DMS114 treated with DMSO at 0.1 percent for 48 hours (cell line): ENCODE data around the gene HIC1.
"Not testable (repeated sequence)": the region's sequence is repeated elsewhere in the genome, so short reads cannot be mapped to it uniquely, and the experiment has no call there.

ENCODE experiments used
- DNase-seq: peaks from one replicate; lab custom pipeline; 2025; ENCODE audit not compliant: unreplicated experiment; lab: John Stamatoyannopoulos, UW

The HIC1 gene, protein sequence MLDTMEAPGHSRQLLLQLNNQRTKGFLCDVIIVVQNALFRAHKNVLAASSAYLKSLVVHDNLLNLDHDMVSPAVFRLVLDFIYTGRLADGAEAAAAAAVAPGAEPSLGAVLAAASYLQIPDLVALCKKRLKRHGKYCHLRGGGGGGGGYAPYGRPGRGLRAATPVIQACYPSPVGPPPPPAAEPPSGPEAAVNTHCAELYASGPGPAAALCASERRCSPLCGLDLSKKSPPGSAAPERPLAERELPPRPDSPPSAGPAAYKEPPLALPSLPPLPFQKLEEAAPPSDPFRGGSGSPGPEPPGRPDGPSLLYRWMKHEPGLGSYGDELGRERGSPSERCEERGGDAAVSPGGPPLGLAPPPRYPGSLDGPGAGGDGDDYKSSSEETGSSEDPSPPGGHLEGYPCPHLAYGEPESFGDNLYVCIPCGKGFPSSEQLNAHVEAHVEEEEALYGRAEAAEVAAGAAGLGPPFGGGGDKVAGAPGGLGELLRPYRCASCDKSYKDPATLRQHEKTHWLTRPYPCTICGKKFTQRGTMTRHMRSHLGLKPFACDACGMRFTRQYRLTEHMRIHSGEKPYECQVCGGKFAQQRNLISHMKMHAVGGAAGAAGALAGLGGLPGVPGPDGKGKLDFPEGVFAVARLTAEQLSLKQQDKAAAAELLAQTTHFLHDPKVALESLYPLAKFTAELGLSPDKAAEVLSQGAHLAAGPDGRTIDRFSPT

DNA sequence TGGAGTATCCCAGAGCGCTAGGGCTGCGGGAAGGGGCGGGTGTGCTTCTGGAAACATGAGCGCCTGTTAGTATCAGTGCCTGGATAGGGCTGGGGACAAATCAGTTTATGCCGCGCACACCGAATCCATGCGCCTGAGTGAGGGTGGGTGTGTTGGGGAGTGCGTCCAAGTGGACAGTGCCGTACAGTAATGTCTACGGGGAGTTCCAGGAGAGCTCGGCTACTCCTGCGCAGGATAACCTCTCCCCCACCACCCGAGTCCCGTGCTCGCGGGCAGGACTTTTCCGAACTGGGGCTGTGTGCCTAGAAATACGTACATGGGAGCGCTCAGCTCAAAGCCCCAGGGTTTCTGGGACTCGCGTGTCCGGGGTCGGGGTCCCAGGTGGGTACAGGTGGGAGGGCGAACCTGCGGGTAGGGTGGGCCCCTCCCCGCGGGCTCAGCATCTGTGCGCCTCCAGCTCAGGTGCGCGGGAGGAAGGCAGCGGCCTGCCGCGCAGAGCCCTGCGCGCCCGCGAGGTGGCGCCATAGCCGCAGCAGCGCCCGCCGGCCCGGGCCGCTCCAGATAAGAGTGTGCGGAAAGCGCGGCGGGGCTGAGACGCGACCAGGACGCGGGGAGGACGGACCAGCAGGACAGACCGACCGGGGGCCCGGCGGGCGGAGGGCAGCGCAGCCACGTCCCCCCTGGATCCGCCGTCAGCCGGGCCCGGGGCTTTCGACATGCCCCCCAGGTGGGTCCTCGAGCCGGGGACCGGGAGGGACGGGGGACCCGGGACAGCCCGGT is at the start of gene HIC1:
Gene HIC1, plus strand, starts transcription at position 592 of the 780 bp plus-strand sequence. CDS start 1,588 bp downstream, outside the sequence.
- peak; percentile 39 for DNase-seq

DNA sequence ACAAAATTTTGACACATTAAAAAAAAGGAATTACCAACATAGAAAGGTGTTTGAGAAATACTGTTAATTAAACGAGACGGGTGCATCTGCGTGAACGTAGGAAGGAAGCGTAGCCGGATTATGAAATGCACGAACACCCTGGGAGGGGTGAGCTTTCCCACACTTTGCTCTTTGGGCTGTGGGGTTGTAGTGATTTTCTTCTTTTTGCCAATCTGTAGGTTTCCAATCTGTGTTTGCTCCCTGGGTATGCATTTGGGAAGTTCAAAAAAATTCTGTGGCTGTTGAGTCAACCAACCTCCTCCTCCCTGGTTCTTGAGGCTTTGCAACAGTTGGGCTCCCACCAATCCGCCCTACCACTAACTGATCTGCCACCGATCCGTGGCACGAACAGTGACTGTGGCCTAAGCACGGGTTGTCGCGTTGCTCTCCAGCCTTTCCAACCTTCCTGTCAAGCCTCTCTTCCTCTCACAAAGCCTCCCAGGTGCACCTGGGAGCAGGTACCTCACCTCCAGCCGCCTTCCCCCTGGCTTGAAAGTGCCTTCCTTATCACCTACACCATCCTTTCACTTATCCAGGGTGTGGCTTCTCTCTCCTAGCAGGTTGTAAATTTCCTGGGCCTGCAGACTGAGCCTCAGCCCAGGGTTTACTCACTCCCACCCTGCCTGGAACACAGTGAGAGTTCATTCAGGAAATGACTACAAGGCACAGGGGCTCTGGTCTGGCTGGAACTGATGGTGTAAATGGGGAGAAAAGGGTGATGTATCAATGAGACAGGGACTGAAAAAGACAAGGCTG is 46.4 kb upstream of the HIC1 start:
- DNase-seq = no peak

DNA sequence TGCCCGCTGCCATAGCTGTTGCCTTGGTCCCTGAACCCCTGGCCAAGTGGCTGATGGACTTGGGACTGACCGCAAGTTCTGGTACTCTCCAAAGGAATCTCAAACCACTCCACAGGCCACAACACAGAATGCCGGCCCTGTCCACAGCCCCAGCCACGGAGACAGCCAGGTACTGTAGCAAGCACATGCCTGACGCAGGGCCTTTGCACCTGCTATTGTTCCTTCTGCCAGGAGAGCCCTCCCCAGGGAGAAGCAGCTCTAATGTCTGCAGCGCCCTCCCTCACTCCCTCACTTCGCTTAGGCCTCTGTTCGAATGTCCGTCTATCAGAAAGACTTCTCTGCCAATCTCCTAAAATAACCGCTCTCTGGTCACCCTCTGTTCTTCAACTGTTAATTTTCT is 45.2 kb upstream of the HIC1 start:
- DNase-seq = no peak

DNA sequence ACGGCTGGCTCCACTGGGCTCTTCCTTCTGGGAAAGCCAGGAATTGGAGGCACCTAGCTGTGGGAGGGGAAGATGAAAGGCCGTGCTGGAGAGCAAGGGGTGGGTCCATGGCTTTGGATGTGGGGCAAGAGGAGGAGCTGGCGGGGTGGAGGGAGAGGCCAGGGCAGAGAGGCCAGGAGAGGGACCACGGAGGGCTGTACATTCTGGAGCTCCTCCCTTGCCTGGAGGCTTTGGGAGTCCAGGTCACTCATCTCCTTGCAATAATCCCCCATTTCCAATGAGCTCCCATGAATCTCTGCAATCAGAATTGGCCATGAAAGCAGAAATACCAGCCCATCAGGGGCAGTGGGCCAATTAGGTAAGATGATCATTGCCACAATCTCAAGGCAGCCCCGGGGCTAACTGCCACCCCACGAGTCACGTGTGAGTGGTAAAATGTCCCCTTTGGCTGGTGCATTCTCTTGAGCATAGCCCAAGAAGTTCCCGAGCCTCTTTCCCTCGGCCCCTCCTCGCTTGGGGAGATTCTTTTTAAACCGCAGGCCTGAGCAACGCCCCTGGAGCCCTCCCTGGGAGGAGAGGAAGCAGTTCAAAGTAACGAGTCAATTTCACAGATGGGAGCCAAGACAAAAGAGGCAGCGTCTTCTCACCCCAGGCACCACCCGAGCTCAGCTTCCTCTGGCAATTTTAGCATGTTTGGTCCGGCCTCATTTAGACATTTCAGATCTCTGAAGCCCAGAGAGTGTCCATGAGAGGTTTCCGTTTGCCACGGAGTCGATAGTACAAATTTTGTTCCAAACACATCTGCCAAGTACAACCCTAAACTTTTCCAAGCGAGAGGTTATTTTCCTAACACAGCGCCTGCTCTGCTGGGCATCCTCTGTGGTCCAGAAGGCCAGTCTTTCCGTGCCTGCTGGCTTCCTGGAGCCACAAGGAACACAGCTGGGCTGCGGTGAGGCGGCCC is 43.2 kb upstream of the HIC1 start:
- no peak for DNase-seq

DNA sequence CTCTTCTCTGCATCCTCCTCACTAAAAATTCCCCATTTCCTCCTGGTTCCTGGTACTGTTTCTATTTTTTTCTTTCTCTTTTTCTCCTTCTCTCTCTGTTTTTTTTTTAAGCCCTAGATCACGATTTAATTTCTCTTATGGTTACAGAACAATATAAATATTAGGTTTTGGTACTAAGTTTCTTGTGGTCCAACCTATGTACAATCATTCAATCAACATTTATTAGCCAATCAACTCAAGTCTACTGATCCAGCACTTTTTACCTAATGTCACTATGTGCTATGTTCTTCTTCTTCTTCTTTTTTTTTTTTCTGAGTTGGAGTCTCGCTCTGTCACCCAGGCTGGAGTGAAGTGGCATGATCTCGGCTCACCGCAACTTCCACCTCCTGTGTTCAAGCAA is 42.4 kb upstream of the HIC1 start:
- no peak for DNase-seq

DNA sequence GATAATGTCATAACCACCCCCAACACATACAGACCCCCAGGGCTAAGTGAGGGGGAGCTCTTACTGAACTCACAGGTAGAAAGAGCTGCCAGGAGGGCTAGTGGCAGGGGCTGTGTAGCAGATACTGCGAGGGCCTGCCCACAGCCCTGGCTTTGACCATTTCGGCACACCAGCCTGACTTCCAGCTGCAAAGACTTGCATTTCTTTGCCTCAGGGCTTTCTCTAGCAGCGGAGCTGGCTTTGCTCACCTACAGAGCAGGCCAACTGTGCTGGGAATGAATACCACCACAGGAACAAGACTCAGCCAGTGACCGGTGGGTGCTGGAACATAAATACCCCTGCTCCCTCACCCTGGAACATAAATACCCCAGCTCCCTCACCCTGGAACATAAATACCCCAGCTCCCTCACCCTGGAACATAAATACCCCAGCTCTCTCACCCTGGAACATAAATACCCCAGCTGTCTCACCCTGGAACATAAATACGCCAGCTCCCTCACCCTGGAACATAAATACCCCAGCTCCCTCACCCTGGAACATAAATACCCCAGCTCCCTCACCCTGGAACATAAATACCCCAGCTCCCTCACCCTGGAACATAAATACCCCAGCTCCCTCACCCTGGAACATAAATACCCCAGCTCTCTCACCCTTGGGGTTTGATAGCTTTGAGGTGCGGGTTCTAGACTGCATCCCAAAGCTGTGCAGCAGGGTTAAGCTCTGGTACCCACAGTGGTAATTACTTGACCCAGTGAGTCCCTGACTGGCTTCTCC is 41.5 kb upstream of the HIC1 start:
- not testable (repeated sequence) for DNase-seq

DNA sequence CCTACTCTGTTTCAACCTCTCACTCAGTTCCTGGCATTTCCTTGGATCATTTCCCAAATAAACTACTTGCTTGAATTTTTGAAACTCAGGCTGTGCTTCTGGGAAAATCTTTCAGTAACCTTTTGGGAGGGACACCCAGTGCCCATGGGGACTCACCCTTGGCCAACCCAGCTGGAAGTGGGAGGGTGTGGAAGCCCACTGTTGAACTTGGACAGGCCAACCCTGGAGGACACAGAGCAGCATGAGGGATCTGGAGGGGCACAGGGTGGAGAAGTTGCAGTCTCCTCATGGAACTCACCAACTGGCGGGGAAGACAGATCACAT is 40.9 kb upstream of the HIC1 start:
- DNase-seq = no peak

DNA sequence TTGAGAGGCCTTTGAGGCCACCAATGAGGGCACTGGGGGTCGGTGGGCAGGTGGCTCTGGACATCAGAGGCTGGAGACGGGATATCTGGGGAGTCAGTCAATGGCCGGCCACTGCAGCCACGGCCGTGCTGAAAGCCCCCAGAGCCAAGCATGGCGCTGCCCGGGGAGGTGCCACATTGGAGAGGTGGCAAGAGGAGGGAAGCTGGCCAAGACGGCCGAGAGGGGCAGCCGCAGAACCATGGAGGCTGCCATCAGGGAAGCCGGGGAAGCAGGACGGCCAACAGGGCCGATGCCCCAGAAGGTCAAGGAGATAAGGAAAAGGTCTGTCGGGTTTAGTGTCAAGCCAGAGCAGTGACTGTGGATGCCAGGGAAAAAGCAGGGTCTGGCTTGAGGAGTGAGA is 39.6 kb upstream of the HIC1 start:
- DNase-seq = no peak

DNA sequence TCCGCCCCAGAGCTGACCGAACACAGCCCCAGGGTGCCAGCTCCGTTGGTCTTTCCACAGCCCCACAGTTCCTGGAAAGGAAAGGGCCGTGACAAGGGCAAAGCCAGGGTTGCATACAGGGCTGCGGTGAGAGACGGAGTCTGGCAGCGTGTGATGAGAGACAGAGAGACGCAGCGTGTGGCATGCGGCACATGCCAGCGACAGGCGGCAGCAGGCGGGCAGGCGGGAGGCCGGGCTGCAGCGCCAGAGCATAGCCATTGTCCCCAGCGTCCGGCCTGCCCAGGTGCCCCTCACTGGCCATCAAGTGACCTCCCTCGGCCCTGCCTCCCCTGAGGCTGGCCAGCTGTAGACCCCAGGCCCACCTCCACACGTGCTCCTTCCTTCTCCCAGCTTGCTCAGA is 38.4 kb upstream of the HIC1 start:
- no peak for DNase-seq

DNA sequence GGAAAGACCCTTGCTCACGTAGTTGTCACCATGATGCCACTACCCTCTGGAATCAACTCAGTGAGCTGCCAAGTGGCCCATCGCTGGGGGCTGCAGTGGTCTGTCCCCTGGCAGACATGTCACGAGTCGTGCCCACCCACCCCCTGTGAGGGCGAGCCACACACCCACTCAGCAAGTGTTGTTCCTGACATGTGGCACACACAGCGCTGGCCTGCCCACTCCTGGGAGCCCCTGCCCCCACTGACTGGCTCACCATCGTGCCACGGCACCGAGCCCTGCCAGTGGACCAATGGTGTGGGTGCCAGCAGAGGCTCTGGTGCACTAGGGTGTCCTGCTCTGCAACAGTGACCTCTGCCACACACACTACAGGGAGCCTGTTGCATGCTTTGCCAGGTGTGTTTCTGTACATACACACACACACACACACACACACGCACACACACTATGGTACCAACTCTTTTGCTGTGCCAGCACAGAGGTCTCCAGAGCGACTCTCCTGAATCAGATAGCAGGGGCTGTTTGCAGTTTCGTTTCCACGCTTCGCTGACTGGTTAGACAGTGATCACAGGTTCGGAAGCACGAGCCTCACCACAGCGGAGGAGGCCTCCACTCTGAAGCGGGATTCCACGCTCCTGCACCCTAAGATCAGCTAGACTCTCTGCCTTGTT is 37.5 kb upstream of the HIC1 start:
- DNase-seq = no peak

DNA sequence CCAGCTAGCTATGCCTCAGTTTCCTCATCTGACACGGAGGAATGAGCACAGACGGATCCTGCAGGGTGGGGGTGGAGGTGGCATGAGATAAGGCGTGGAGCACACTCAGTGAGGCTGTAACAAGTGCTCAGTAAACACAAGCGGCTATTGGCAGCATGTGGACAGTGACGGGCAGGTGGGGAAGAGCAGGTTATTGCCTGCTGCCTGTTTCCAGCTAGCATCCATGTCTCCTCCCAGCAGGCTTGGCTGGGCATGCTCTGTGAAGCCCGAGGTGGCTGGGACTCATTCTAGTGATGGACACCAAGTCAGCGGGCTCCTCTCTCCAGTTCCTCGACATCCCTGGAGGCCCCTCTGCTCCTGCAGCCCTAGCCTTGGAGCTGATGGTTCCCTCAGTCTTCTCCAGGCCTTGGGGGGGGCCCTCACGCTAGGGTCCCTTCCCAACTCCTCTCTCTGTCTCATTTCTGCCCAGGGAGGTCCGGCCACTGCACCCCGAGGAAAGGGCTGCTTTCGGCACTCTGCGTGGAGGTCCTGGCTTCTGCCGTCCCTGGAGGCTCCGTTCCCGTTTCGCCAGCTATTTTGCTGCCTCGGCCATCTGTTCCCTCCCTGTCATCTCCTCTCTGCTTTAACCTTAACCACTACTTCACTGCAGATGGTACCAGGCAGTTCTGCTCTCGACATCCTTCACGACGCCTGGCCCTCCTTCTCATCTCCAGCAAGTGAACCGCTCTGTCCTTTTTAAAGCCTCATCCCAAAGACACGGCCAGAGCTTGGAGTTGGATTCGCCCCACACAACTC is 36.0 kb upstream of the HIC1 start:
- DNase-seq = no peak

DNA sequence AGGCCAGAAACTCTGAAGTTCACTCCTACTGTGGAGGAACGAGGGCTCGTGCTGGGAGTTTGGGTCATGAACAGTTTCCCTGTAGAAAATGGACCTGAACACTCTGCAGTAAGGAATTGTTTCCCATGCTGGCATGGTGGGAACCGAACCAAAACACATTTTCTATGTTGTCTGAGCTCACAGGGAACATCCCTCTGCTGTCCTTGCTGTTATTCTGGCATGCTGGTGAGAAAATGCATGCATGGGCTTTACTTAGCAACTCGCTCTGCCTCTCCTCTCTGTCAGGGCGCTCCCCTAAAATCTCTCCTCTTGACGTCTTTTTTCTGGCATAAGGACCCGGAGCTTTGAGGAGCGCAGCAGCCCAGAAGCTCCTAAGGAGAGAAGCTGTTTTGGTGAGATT is 35.2 kb upstream of the HIC1 start:
- no peak for DNase-seq

DNA sequence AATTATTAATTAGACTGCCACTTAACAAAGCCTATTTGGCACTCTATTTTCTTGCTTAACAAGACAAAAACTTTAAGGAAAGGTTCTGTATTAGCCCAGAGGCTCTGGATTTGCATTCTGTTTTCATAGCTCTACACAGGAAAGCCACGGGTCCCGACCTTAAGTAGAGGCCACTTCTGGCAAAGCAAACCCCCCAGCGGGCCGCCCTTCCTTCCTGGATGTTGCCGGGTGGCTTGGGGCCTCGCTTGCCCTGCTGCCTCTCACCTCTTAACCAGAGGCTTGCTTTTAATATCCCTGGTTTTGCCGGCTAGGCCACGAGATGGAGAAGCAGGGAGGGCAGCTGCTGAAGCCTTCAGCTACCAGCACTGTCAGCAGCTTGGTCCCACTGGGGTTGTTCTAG is 34.2 kb upstream of the HIC1 start:
- no peak for DNase-seq

DNA sequence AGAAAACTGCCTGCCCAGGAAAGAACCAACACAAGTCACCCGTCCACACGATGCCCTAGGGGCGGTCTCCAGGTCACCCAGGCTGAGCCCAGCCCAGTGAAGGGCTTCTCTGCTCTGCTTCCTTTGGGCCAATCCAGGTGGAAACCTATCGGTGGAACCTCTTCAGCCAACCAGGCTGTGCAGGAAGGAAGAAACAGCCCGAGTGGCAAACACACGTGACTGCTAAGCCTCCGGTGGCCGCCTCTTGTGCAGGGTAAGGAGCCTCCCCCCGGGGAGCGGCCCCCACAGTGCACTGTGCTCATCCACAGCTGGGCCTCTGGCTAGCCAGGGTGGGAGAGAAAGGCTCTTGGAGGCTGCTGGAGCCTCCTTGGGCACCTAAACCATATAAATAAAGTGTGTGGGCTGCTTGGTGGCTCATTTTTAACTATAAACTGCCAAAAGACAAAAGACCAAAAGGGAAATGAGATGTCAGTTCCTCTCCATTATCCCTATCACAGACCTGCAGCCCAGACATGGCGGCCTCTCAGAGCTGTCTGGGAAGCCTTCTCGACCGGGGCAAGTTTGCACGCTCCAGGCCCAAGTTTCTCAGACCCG is 32.2 kb upstream of the HIC1 start:
- no peak for DNase-seq

DNA sequence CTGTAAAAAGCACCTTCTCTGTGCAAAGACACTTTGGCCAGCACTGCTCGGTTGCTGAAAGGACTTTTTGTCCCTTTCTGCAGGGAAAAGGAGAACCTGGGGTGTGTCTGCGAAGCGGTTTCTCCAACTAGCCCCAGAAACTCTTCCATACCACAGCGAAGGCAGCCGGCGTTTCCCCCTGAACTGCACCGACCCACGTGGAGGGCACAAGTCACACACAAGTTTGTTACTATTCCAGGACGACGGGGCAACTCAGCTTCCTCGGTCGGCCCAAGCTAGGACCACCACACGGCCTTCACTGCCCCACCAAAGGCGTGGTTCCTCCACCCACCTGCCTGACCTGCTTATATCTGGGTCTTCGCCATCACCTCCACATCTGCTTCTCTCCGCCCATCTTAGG is 31.6 kb upstream of the HIC1 start:
- no peak for DNase-seq

DNA sequence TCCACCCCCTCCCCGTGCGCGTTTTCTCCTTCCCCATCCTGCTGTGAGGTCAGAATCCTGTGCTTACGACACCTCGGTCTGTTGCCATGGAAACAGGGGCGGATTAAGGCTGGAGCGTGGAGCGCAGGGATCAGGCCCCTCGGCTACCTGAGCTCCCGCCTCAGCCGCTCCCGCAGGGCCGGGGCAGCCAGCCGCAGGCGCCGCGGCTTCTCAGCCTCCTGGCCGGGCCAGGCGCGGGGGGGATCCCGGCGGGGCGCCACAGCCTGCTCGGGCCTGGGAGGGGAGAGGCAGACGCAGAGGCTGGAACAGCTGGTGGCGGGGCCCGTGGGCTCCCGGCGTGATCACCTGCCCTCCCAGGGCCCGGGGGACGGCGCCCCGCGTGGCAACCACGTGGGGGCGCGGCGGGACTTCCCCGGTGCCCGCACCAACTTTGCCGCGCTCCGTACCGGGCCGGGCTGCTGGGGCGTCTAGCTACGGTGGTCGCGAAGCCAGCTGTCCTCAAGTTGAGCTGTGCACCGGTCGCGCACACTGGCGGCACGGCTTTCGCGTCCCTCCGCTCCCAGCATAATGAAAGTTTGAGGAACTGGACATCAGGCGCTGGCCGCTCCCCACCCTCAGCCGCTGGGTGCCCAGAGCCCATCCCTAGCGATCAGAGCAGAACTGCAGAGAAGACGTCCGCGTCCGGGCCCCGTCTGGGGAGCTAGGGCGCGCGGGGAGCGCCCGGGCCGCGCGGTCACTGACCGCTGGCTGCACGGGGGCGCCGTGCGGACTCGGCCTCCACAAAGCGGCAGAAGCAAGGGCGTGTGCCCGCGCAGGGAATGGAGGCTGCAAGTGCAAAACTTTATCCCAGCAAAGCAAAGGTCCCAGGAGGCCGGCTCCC is 31.0 kb upstream of the HIC1 start:
- DNase-seq = no peak
